SK-N-SH (cell line): Measurements from ENCODE around the gene MYO15B. TPM values are rescaled to one million over a fixed set of nuclear protein-coding genes. Genes with fewer than 3 reads are reported as not detected.

Experiments
- CTCF ChIA-PET: fragments of 300-600, 350-600 bp; formaldehyde crosslinking; extraction: SDS; loops from one replicate; lab custom pipeline; 2021; lab: Yijun Ruan, JAX
- POLR2A ChIA-PET: fragments of 350-600 bp; sonication (Branson Sonifier 250); formaldehyde crosslinking; extraction: SDS; loops from one replicate; lab custom pipeline; 2020; ENCODE audit warnings: antibody characterized with exemption, inconsistent platforms; lab: Yijun Ruan, JAX
- DNase-seq: peaks from one replicate; pipeline ENCODE4 v3.0.0; 2012
- H2AFZ ChIP-seq: fragments of 200-600 bp; sonication (generic); 2 replicates; pipeline ENCODE4 v1.8.1; 2016; ENCODE audit warnings: antibody characterized with exemption, mild to moderate bottlenecking, low read depth
- H3F3A ChIP-seq: fragments of 200-600 bp; sonication (generic); replicated peaks from 2 replicates; pipeline ENCODE3; 2016; ENCODE audit warnings: antibody characterized with exemption, mild to moderate bottlenecking; ENCODE audit not compliant: insufficient read depth
- H3K27ac ChIP-seq, 2 experiments: fragments of 200-500 bp in 1 of 2; fragments of 200-600 bp in 1 of 2; sonication (Bioruptor generic) in 1 of 2; sonication (generic), shearing (Covaris generic) in 1 of 2; 2 replicates each; pipeline versions ENCODE4 v1.5.1 to v1.6.1; 2014 to 2016; ENCODE audit warnings: low read depth in 2 of 2, inconsistent platforms in 1 of 2, low read length in 1 of 2, mild to moderate bottlenecking in 1 of 2, mixed read lengths in 1 of 2
- H3K27me3 ChIP-seq: fragments of 200-600 bp; sonication (generic), shearing (Covaris generic); 2 replicates; pipeline ENCODE4 v1.6.1; 2016; ENCODE audit warnings: mixed run types; ENCODE audit not compliant: insufficient read depth
- H3K36me3 ChIP-seq, 2 experiments: fragments of 200-500 bp in 1 of 2; fragments of 200-600 bp in 1 of 2; sonication (Bioruptor generic) in 1 of 2; sonication (generic) in 1 of 2; replicated peaks in 1 of 2; 2 replicates each; pipeline versions ENCODE3 to v1.5.1; 2014 to 2016; ENCODE audit warnings: low read length in 1 of 2, mild to moderate bottlenecking in 1 of 2; ENCODE audit not compliant: insufficient read depth in 2 of 2, control insufficient read depth in 1 of 2
- H3K4me1 ChIP-seq, 2 experiments: fragments of 200-500 bp in 1 of 2; fragments of 200-600 bp in 1 of 2; sonication (Bioruptor generic) in 1 of 2; sonication (generic), shearing (Covaris generic) in 1 of 2; 2 replicates each; pipeline versions ENCODE4 v1.5.1 to v1.6.1; 2014 to 2016; ENCODE audit warnings: low read depth in 1 of 2, low read length in 1 of 2, mixed run types in 1 of 2; ENCODE audit not compliant: insufficient read depth in 2 of 2, control insufficient read depth in 1 of 2
- H3K4me2 ChIP-seq: fragments of 200-600 bp; sonication (generic), shearing (Covaris generic); 2 replicates; pipeline ENCODE4 v1.6.1; 2017; ENCODE audit warnings: mixed run types
- H3K4me3 ChIP-seq, 2 experiments: fragments of 200-500 bp in 1 of 2; fragments of 200-600 bp in 1 of 2; sonication (Bioruptor generic) in 1 of 2; sonication (generic), shearing (Covaris generic) in 1 of 2; 2 replicates each; pipeline versions ENCODE4 v1.5.1 to v1.8.1; 2014 to 2016; ENCODE audit warnings: low read depth in 2 of 2, inconsistent platforms in 1 of 2, low read length in 1 of 2, mild to moderate bottlenecking in 1 of 2, mixed read lengths in 1 of 2, moderate library complexity in 1 of 2
- H3K79me2 ChIP-seq: fragments of 200-600 bp; sonication (generic); 2 replicates; pipeline ENCODE4 v1.8.1; 2017; ENCODE audit warnings: mild to moderate bottlenecking; ENCODE audit not compliant: insufficient read depth
- H3K9ac ChIP-seq: fragments of 200-600 bp; sonication (generic); 2 replicates; pipeline ENCODE4 v1.6.1; 2017; ENCODE audit warnings: mixed run types
- H3K9me2 ChIP-seq: fragments of 200-600 bp; sonication (generic); 2 replicates; pipeline ENCODE4 v1.6.1; 2017; ENCODE audit warnings: mixed run types
- H3K9me3 ChIP-seq: fragments of 200-600 bp; sonication (generic); 2 replicates; pipeline ENCODE4 v1.6.1; 2017; ENCODE audit warnings: mixed run types, mild to moderate bottlenecking, moderate library complexity
- H4K20me1 ChIP-seq: fragments of 200-600 bp; sonication (generic); 2 replicates; pipeline ENCODE4 v1.6.1; 2017; ENCODE audit warnings: mild to moderate bottlenecking, mixed run types; ENCODE audit not compliant: insufficient read depth
- CTCF ChIP-seq: fragments of 200-600 bp; sonication (generic); IDR thresholded peaks from 2 replicates; pipeline ENCODE4 v1.6.1; 2017; ENCODE audit warnings: antibody characterized with exemption, mild to moderate bottlenecking, moderate library complexity
- ELF1 ChIP-seq: IDR thresholded peaks from 2 replicates; pipeline ENCODE4 v1.4.0; 2012
- EP300 ChIP-seq, 2 experiments: IDR thresholded peaks; 2 replicates each; pipeline versions ENCODE4 v1.4.0 to v1.6.1; 2012; ENCODE audit warnings: borderline replicate concordance in 1 of 2, low read depth in 1 of 2, low read length in 1 of 2
- EZH2phosphoT487 ChIP-seq: fragments of 200-600 bp; sonication (generic); IDR thresholded peaks from 2 replicates; pipeline ENCODE4 v1.6.1; 2017; ENCODE audit warnings: low read depth, mixed run types, mild to moderate bottlenecking, antibody characterized with exemption, moderate library complexity, borderline replicate concordance
- FOXJ3 ChIP-seq: sonication (generic); formaldehyde crosslinking; IDR thresholded peaks from 2 replicates; pipeline ENCODE4 v1.5.1; 2020; ENCODE audit warnings: mild to moderate bottlenecking, missing genetic modification reagents
- MAX ChIP-seq: IDR thresholded peaks from 2 replicates; pipeline ENCODE4 v1.4.0; 2012; ENCODE audit warnings: low read depth
- MEF2A ChIP-seq: IDR thresholded peaks from 2 replicates; pipeline ENCODE4 v1.4.0; 2012; ENCODE audit warnings: low read depth, borderline replicate concordance
- MXI1 ChIP-seq: IDR thresholded peaks from 2 replicates; pipeline ENCODE4 v1.6.1; 2012; ENCODE audit warnings: mild to moderate bottlenecking, low read depth, low read length, improper control_type of control experiment
- NFIC ChIP-seq: IDR thresholded peaks from 2 replicates; pipeline ENCODE4 v1.4.0; 2012; ENCODE audit warnings: borderline replicate concordance
- NRF1 ChIP-seq: IDR thresholded peaks from 2 replicates; pipeline ENCODE4 v1.6.1; 2012; ENCODE audit warnings: low read depth, mild to moderate bottlenecking, low read length
- RAD21 ChIP-seq: IDR thresholded peaks from 2 replicates; pipeline ENCODE4 v1.6.1; 2012; ENCODE audit warnings: mild to moderate bottlenecking, low read length
- RCOR1 ChIP-seq: fragments of 150-350 bp; IDR thresholded peaks from 2 replicates; pipeline ENCODE4 v1.6.1; 2017; ENCODE audit warnings: antibody characterized with exemption, low read length
- RXRA ChIP-seq: IDR thresholded peaks from 2 replicates; pipeline ENCODE4 v1.4.0; 2012; ENCODE audit warnings: low read depth, mild to moderate bottlenecking, borderline replicate concordance
- SIN3A ChIP-seq: IDR thresholded peaks from 2 replicates; pipeline ENCODE4 v1.6.1; 2012; ENCODE audit warnings: low read depth, mild to moderate bottlenecking, low read length, moderate library complexity, borderline replicate concordance
- SMC3 ChIP-seq: IDR thresholded peaks from 2 replicates; pipeline ENCODE4 v1.6.1; 2012; ENCODE audit warnings: low read depth, low read length, improper control_type of control experiment
- TAF1 ChIP-seq: IDR thresholded peaks from 2 replicates; pipeline ENCODE4 v1.6.1; 2012; ENCODE audit warnings: low read depth, mild to moderate bottlenecking, low read length, moderate library complexity, borderline replicate concordance
- USF1 ChIP-seq: IDR thresholded peaks from 2 replicates; pipeline ENCODE4 v1.4.0; 2012; ENCODE audit warnings: low read depth, borderline replicate concordance
- YY1 ChIP-seq: IDR thresholded peaks from 2 replicates; pipeline ENCODE4 v1.4.0; 2012; ENCODE audit warnings: low read depth, mild to moderate bottlenecking
- WGBS: methylation state at CpG from one replicate; pipeline ENCODE4 v1.1.6; 2017; ENCODE audit warnings: low lambda C conversion rate; 5-methylcytosine and 5-hydroxymethylcytosine counted together
- polyA plus RNA-seq, 3 experiments: library from polyadenylated mRNA; depleted of rRNA; stranded (reverse); fragments of >200 nt; gene quantifications; 2 replicates each; pipeline ENCODE4 v1.2.3, GENCODE V29; 2012
- TF ChIP-seq, protein P1 (sequence below): IDR thresholded peaks from 2 replicates; pipeline ENCODE4 v1.4.0; 2012; ENCODE audit warnings: low read depth, borderline replicate concordance
- TF ChIP-seq, protein P2 (sequence below): IDR thresholded peaks from 2 replicates; pipeline ENCODE4 v1.6.1; 2012; ENCODE audit warnings: mild to moderate bottlenecking, low read depth, low read length, moderate library complexity
- TF ChIP-seq, protein P3 (sequence below): IDR thresholded peaks from 2 replicates; pipeline ENCODE4; 2012

The MYO15B gene
- polyA plus RNA-seq, 1 of the 3 experiments (the other 2 are of a cell fraction), result 10.3 TPM

- H3K36me3 ChIP-seq, result peaks cover 0 to 47% of the 10 kb centered on the region in 2 experiments
- peaks cover 18% of the 10 kb centered on the region for H4K20me1 ChIP-seq
- peak within 1 kb of the TSS; percentile 47; the same call in 1 of the 2 replicates for H3K4me2 ChIP-seq
- H3K79me2 ChIP-seq, result no peaks in the 10 kb centered on the region
- no peaks in the 10 kb centered on the region for H3K9me2 ChIP-seq
- H2AFZ ChIP-seq, result no peak within 1 kb of the TSS
- peak; percentile 98 for DNase-seq
- no peaks in the 10 kb centered on the region for H3K9me3 ChIP-seq
- H3K27me3 ChIP-seq, result no peaks in the 10 kb centered on the region
- TF ChIP-seq ELF1 (no peak), YY1 (no peak), RXRA (no peak), NRF1 (no peak), NFIC (no peak), CTCF (peak; percentile 99), USF1 (no peak), SMC3 (peak; percentile 90), MEF2A (no peak), TAF1 (no peak), FOXJ3 (CRISPR knock-in tag) (no peak), RCOR1 (0 out of 2 replicates have a peak, but pooled peaks have one; percentile 42), SIN3A (0 out of 2 replicates have a peak, but pooled peaks have one; percentile 45), RAD21 (peak; percentile 72), EZH2phosphoT487 (no peak), MAX (peak; percentile 63; the same call in 1 of the 2 replicates), MXI1 (peak; percentile 87), EP300 (IDR thresholded peaks at IDR 0.05; ENCODE audit: borderline replicate concordance in 1 of 2, low read depth in 1 of 2, low read length in 1 of 2) (no peak)
- TF ChIP-seq, protein P1, sequence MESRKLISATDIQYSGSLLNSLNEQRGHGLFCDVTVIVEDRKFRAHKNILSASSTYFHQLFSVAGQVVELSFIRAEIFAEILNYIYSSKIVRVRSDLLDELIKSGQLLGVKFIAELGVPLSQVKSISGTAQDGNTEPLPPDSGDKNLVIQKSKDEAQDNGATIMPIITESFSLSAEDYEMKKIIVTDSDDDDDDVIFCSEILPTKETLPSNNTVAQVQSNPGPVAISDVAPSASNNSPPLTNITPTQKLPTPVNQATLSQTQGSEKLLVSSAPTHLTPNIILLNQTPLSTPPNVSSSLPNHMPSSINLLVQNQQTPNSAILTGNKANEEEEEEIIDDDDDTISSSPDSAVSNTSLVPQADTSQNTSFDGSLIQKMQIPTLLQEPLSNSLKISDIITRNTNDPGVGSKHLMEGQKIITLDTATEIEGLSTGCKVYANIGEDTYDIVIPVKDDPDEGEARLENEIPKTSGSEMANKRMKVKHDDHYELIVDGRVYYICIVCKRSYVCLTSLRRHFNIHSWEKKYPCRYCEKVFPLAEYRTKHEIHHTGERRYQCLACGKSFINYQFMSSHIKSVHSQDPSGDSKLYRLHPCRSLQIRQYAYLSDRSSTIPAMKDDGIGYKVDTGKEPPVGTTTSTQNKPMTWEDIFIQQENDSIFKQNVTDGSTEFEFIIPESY, result no peak
- TF ChIP-seq, protein P2, sequence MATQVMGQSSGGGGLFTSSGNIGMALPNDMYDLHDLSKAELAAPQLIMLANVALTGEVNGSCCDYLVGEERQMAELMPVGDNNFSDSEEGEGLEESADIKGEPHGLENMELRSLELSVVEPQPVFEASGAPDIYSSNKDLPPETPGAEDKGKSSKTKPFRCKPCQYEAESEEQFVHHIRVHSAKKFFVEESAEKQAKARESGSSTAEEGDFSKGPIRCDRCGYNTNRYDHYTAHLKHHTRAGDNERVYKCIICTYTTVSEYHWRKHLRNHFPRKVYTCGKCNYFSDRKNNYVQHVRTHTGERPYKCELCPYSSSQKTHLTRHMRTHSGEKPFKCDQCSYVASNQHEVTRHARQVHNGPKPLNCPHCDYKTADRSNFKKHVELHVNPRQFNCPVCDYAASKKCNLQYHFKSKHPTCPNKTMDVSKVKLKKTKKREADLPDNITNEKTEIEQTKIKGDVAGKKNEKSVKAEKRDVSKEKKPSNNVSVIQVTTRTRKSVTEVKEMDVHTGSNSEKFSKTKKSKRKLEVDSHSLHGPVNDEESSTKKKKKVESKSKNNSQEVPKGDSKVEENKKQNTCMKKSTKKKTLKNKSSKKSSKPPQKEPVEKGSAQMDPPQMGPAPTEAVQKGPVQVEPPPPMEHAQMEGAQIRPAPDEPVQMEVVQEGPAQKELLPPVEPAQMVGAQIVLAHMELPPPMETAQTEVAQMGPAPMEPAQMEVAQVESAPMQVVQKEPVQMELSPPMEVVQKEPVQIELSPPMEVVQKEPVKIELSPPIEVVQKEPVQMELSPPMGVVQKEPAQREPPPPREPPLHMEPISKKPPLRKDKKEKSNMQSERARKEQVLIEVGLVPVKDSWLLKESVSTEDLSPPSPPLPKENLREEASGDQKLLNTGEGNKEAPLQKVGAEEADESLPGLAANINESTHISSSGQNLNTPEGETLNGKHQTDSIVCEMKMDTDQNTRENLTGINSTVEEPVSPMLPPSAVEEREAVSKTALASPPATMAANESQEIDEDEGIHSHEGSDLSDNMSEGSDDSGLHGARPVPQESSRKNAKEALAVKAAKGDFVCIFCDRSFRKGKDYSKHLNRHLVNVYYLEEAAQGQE, result no peak
- TF ChIP-seq, protein P3, sequence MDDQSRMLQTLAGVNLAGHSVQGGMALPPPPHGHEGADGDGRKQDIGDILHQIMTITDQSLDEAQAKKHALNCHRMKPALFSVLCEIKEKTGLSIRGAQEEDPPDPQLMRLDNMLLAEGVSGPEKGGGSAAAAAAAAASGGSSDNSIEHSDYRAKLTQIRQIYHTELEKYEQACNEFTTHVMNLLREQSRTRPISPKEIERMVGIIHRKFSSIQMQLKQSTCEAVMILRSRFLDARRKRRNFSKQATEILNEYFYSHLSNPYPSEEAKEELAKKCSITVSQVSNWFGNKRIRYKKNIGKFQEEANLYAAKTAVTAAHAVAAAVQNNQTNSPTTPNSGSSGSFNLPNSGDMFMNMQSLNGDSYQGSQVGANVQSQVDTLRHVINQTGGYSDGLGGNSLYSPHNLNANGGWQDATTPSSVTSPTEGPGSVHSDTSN, result no peak
- WGBS, result 13% methylated on average over 15 of the region's 19 CpGs
- H3K9ac ChIP-seq, result no peak within 1 kb of the TSS
- CTCF ChIA-PET, result interaction anchor here (0.6 to 37.9 kb wide), 79 partner anchors 6 to 398 kb away, joined by 3 to 1370 read pairs (median 6); partner anchors contain the start of genes GALK1, MRPS7, MYO15B and RECQL5
- POLR2A ChIA-PET, result interaction anchor here (0.8 to 1.2 kb wide), 3 partner anchors 115 to 177 kb away, joined by 3 to 9 read pairs (median 3); partner anchors contain the start of gene TMEM94
- H3F3A ChIP-seq, result peaks cover 3% of the 10 kb centered on the region
- peaks cover 12 to 15% of the 10 kb centered on the region in 2 experiments; a peak in 3 of 4 replicates for H3K4me1 ChIP-seq
- H3K27ac ChIP-seq, result peak within 1 kb of the TSS in 1 of 2 experiments; percentile 59; a peak in 3 of 4 replicates
- H3K4me3 ChIP-seq, result no peak within 1 kb of the TSS; a peak in 1 of 4 replicates
Observed at GRCh38 chr17:75632863-75633485, 45.4 kb downstream of the MYO15B start, which contains the start of gene SMIM5. SMIM5 (plus strand) TSS chr17:75633434; CDS start chr17:75640202, 6,768 bp downstream.
